KMS-11 (cell line): ENCODE results near the gene KCNA3.

Source experiments
- H2AFZ ChIP-seq: fragments of 200-600 bp; sonication (generic); 2 replicates; pipeline ENCODE4 v1.6.1; 2016; ENCODE audit warnings: antibody characterized with exemption, mixed run types, low read depth
- H3K27ac ChIP-seq: fragments of 200-600 bp; sonication (generic); 2 replicates; pipeline ENCODE4 v1.6.1; 2016; ENCODE audit warnings: mild to moderate bottlenecking, mixed run types
- H3K27me3 ChIP-seq: fragments of 200-600 bp; sonication (generic); 2 replicates; pipeline ENCODE4 v1.6.1; 2017; ENCODE audit warnings: mild to moderate bottlenecking, low read depth, mixed run types, moderate library complexity; ENCODE audit not compliant: insufficient read depth
- H3K36me3 ChIP-seq: fragments of 200-600 bp; sonication (generic); 2 replicates; pipeline ENCODE4 v1.6.1; 2017; ENCODE audit warnings: mild to moderate bottlenecking, mixed run types; ENCODE audit not compliant: insufficient read depth
- H3K4me1 ChIP-seq: fragments of 200-600 bp; sonication (generic); 2 replicates; pipeline ENCODE4 v1.6.1; 2016; ENCODE audit warnings: mild to moderate bottlenecking, low read depth, mixed run types; ENCODE audit not compliant: poor library complexity, severe bottlenecking
- H3K4me2 ChIP-seq: fragments of 200-600 bp; sonication (generic); 2 replicates; pipeline ENCODE4 v1.7.0; 2016; ENCODE audit warnings: mild to moderate bottlenecking, mixed run types
- H3K4me3 ChIP-seq: fragments of 200-600 bp; sonication (generic); IDR thresholded peaks from 2 replicates; pipeline ENCODE4 v1.6.1; 2017; ENCODE audit warnings: low read depth, low read length, mixed read lengths; ENCODE audit not compliant: insufficient read depth
- H3K79me2 ChIP-seq: fragments of 200-600 bp; sonication (generic); 2 replicates; pipeline ENCODE4 v1.6.1; 2016; ENCODE audit warnings: low read depth, mixed run types; ENCODE audit not compliant: insufficient read depth
- H3K9ac ChIP-seq: fragments of 200-600 bp; sonication (generic); 2 replicates; pipeline ENCODE4 v1.6.1; 2016; ENCODE audit warnings: mild to moderate bottlenecking, mixed run types
- H4K20me1 ChIP-seq: fragments of 200-600 bp; sonication (generic); 2 replicates; pipeline ENCODE4 v1.6.1; 2016; ENCODE audit warnings: mild to moderate bottlenecking, mixed run types; ENCODE audit not compliant: insufficient read depth
- CTCF ChIP-seq: fragments of 200-600 bp; sonication (generic); conservative IDR thresholded peaks from 2 replicates; pipeline ENCODE4 v1.6.1; 2017; ENCODE audit warnings: low read depth, mild to moderate bottlenecking, antibody characterized with exemption, low read length, moderate library complexity, mixed read lengths

Gene KCNA3

GRCh38 chr1:110717179-110717578 lies 42.4 kb upstream of the KCNA3 start:
- no peak overlapping the region for H3K4me2 ChIP-seq
- no peak for TF ChIP-seq CTCF
- no peaks in the 10 kb centered on the region for H3K36me3 ChIP-seq
- H3K4me1 ChIP-seq, result no peaks in the 10 kb centered on the region
- no peak overlapping the region for H3K4me3 ChIP-seq
- no peak overlapping the region for H3K9ac ChIP-seq
- H3K79me2 ChIP-seq, result no peaks in the 10 kb centered on the region
- no peak overlapping the region for H3K27ac ChIP-seq
- H3K27me3 ChIP-seq, result no peaks in the 10 kb centered on the region
- H4K20me1 ChIP-seq, result no peaks in the 10 kb centered on the region
- no peak overlapping the region for H2AFZ ChIP-seq

GRCh38 chr1:110714374-110714995 lies 39.7 kb upstream of the KCNA3 start:
- H3K79me2 ChIP-seq, result no peaks in the 10 kb centered on the region
- H3K36me3 ChIP-seq, result no peaks in the 10 kb centered on the region
- H3K4me2 ChIP-seq, result no peak overlapping the region
- H4K20me1 ChIP-seq, result no peaks in the 10 kb centered on the region
- H2AFZ ChIP-seq, result no peak overlapping the region
- no peak overlapping the region for H3K4me3 ChIP-seq
- no peaks in the 10 kb centered on the region for H3K27me3 ChIP-seq
- H3K9ac ChIP-seq, result no peak overlapping the region
- H3K27ac ChIP-seq, result no peak overlapping the region
- TF ChIP-seq CTCF, result no peak
- H3K4me1 ChIP-seq, result peaks cover 4% of the 10 kb centered on the region

- Histone ChIP-seq H3K79me2 (no peaks in the 10 kb centered on the region), H3K36me3 (no peaks in the 10 kb centered on the region), H3K9ac (no peak overlapping the region), H3K4me3 (no peak overlapping the region), H3K27ac (no peak overlapping the region), H2AFZ (no peak overlapping the region), H3K4me2 (no peak overlapping the region), H4K20me1 (no peaks in the 10 kb centered on the region), H3K27me3 (no peaks in the 10 kb centered on the region), H3K4me1 (peaks cover 4% of the 10 kb centered on the region)
- no peak for TF ChIP-seq CTCF
Measured at GRCh38 chr1:110713221-110713620, 38.5 kb upstream of the KCNA3 start.

GRCh38 chr1:110710314-110710713 lies 35.6 kb upstream of the KCNA3 start:
- no peak overlapping the region for H3K27ac ChIP-seq
- no peaks in the 10 kb centered on the region for H3K79me2 ChIP-seq
- no peaks in the 10 kb centered on the region for H4K20me1 ChIP-seq
- H3K4me1 ChIP-seq, result peaks cover 4% of the 10 kb centered on the region
- no peak for TF ChIP-seq CTCF
- H2AFZ ChIP-seq, result no peak overlapping the region
- no peak overlapping the region for H3K9ac ChIP-seq
- no peaks in the 10 kb centered on the region for H3K36me3 ChIP-seq
- no peak overlapping the region for H3K4me2 ChIP-seq
- no peak overlapping the region for H3K4me3 ChIP-seq
- no peaks in the 10 kb centered on the region for H3K27me3 ChIP-seq
